GM19099 (cell line): Measurements from ENCODE around the gene NEGR1.

Experiments used
- POLR2A ChIP-seq: IDR thresholded peaks from 3 replicates; pipeline ENCODE4 v1.6.1; 2011; ENCODE audit warnings: low read depth; ENCODE audit not compliant: insufficient read length; ENCODE audit errors: extremely low read depth

NEGR1 gene

DNA sequence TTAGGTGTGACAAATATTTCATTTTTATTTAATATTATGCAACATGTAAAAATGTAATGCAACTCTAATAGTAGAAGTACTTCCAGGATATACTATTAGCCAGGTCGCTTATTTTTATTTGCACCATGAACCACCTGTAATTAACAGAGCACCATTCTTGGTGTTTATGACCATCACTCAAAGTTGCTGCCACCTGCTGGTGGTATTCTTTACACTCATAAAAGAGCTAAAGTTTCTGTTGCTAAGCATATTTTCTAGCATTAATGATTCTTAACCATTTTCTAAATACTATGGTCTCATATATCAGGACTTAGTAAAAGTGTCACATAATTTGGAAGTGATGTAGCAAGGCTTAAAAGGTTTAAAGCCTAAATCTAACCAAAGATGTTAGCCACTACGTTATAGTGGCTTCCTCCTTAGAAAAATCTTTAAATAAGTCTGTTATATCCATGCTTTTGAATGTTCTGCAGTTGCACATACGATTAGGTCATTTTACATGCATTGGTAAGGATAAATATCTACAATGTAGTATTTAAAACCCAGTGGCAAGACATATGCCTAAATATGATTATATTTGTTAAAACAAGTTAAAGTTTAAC is 244.5 kb downstream of the NEGR1 start:
- no peak for TF ChIP-seq POLR2A

DNA sequence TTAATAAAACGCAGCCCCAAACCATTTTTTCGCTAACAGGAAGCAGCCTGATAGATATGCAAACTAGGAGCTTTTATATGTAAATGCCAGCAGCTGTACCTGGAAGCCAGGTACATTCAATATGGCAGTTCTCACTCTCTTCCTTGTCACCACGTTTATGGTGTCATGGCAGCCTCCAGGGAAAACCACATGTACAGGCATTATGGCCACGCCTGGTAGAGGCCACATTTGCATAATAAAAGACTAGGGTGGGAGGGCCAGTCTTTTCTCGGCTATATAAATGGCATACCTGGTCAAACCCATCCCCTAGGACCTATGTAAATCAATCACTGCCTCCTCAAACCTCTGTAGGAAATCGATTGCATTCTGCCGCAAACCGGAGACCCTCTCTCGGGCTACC is 247.5 kb downstream of the NEGR1 start:
- no peak for TF ChIP-seq POLR2A

DNA sequence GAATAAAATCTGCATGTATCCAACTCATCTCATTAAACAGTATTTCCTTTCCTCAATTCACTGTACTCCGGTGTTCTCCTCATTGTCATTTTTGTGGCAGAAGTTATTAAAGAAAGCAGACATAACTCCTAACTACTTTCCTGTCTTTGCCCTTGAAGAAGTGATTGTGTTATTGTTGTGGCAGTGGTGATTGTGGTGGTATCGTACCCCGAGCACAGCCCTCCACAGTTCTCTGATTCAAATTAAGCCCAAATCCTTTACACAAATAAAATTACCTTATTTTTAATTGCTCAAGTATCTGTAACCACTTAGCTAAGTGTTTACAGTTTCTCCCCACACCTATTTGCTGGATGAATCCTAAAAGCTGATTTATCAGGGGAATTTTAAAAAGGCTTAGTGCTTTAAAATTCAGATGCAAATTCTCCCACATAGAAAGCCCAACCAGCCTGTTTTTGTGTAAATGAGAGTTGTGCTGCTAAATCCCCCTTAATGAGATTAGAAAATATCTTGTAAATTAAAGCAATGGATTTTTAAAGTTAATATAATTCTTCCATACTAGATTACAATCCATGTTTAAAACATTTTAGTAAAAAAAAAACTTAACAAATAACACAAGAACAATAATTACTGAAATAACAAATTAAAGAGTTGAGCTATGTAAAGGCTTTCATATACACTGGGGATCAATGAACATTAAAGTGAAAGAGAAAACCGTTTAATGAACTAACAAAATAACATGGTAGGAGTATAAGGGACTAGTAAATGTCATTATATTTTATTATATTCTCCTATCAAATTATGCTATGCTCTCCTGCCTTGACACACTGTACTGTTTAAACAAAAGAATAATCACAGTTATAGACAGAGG is 259.0 kb downstream of the NEGR1 start:
- no peak for TF ChIP-seq POLR2A

DNA sequence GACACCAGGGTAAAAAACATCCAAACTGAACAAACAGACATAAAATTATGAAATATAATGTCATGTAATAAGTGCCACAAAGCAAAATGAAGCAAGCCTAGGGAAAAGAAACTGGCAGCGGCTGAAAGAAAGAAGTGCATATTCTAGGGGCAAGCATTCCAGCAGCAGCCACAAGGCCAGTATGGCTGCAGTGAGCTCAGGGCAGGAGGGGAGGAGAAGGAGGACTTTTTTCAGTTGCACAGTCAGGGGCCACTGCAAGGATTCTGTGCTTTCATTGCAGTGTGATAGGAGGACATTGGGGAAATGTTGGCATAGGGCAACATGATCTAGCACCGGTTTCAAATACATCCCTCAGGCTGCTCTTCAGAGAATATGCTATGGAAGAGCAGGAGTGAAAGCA is 263.8 kb downstream of the NEGR1 start:
- no peak for TF ChIP-seq POLR2A

DNA sequence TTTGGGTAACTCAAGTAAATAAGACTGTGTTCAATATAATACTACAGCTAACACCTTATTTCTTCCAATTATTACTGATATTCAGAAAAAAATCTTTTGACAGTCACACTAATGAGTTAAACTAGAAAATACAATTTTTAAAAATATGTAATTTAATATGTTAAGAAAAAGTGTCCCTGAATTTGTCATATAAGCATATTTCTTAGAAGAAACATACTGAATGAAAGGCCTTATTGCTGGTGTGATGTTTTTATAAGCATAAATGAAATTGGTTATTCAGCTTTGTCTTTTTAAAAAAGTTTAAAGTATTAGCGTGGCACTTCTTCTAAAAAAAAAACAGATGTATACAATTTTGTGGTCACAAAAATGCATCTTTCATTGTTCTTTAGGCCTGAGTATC is 267.3 kb downstream of the NEGR1 start:
- no peak for TF ChIP-seq POLR2A

DNA sequence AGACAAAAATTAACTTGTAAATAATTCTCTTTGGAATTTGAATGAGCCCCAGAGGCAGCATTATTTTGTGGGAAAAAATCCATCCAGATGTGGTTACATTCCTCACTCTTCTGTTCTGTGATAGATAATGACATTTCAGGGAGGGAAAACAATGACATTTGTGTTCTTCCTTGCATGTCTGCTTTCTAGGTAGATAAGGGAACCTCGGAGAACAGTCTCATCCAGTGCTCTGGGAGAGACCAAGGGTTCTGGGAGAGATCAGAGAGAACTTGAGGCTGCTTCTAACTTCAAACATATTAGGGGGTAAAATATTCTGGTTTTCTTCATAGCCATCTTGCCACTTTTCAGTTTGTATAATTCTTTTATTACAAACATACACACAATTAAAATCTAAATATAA is 269.2 kb downstream of the NEGR1 start:
- TF ChIP-seq POLR2A, result no peak

DNA sequence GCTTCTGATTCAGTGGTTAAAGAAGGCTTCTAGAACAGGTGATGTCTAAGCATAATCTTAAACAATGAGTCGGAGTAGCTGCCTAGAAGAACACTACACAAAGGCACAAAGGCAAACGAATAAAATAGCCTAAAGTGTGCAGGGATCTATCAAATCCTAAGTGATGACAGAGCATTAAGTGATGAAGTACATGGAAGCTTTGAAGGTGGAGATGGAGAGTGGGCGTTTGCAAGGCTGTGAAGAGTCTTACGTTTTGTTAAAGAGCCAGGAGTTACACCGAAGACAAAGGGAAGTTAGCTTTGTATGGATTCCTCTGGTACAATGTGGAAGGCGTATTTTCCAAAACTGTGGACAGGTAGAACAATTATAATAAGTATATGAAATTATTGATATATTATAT is 270.6 kb downstream of the NEGR1 start:
- TF ChIP-seq POLR2A, result no peak

DNA sequence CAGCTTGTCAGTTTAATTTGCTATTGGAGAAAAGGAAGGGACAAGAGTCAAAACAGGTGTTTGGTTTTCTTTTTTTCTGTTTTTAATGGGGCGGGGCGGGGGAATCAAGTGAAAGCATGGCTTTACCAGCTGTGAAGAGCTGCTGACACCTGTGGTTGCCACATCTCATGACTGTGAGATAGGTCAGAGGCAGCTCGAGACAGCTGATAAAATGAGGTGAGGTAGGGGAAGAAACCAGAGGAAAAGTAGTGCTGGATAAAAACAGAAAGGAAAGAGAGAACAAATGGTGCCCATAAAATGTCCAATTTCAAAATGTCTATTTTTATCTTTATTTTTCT is 272.3 kb downstream of the NEGR1 start:
- TF ChIP-seq POLR2A, result no peak

DNA sequence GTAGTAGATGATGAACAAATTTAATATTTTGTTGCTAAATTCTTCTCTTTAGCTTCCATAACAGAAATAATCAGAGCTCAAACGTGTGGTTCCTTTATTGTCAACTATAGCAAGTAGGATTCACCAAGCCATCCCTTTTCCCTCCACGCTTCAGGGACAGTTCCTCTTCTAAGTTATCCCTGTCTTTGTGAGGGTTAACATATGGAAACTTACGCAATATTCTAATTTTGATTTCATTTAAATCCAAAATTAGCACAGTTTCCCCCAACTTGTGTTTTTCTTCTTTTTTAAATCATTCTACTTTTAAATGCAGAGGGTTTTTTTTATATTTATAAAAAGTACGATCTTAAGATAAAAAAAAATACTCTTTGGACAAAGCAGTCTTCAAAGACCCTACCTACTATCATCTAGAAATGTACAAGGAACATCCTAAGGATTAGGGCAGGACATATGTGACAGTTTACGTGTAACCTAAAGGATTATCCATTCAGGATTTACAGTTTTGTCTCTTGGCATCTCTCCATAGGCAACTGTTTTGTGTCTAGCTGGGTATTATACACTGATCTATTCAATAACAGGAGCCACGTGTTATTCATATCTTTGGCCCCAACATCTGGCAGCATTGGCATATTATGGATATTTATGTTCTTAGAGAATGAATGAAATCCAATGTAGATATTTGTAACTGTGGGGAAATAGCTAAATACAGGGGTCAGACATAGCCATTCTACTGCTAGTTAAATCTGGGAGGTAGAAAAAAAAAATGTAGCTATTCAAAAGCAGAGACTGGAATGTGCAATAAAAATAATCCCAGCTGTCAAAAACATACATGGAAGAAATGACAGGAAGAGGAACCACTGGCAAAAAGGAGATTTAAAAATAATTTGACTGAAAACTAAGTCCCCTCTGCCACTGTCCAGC is 272.9 kb downstream of the NEGR1 start:
- TF ChIP-seq POLR2A, result no peak

DNA sequence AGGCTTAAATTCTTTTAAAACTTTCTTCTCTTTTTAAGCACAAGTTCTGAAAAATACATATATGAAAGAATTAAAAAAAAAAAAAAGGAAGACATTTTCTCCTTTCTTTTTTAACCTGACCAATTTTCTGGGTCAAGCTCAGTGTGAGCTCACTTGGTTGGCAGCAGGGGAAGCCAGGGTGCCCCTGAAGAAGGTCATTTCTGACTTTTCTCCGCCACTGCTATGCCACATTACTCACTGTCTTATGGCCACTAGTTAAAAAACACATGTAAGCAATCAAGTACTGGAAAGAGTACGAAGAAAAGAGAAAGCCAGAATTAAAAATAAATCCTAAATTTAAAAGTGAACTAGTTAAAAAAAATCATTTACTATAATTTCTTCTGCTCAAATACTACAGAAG is 275.0 kb downstream of the NEGR1 start:
- TF ChIP-seq POLR2A, result no peak

DNA sequence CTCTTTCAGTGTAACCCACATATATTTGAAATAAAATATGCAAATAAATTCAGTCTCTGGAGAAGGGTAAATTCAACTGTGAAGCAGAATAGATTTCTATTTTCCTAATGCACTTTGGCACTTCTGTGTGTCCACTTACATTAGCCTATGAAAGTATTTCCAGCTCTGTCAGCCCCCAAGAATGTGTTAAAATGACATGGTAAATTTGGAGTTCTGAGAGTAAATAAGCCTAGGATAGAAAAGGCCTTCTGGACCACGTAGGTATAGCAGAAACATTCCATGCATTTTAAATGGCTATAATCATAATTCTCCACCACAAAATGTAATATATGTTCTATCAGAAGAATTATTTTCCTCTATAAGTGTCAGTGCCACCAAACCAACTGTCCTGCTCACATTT is 276.2 kb downstream of the NEGR1 start:
- TF ChIP-seq POLR2A, result no peak

DNA sequence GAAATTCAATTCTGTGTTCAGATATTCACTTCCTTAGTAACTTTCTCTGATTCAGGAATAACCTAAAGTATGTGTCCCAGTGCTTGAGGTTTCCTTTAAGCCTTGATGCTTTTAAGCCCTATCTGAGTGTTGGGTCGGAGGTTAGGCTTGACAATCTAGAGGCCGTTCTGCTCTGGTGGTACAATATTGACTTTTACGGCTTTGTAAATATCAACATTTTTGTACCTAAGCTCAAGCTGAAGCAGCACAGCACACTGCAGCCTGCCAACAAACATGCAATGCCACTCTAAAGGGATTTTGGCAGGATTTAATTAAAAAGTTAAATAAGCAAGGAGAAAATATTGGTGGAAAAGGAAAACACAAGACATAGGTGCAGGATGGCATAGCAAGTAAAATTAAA is 279.2 kb downstream of the NEGR1 start:
- TF ChIP-seq POLR2A, result no peak

DNA sequence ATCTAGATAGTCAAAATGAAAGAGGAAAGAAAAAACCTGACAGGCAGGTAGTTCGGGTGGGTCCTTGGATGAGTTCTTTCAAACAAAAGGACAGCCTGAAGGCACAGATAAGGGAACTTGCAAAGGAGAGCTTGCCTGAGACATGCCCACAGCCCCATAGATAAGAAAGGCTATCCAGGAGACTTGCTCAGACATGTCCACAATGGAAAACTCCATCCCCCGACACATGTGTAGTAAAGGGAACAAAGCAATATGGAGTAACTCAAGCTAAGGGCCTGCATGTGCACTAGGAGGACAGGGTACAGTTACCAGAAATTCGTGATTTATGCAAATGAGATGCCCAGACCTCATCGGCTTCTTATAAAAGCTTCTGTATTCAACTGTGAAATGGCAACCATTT is 281.5 kb downstream of the NEGR1 start:
- no peak for TF ChIP-seq POLR2A

DNA sequence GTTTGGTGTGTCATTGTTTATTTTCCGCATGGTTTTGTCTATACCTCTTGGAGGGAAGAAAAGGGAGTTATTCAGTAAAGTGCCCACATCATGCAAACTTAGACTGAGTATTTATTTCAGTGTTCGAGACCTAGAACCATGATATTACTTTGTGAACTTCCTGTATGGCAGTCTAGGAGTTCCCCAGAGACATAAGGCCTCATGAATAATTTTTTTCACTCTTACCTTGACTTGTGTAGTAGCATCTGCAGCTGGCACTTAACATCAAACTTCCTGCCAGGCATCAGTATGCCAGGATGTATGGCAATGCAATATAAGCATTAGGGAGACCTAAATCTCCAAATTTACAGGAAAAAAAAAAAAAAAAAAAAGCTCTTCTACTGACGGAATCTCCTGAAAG is 287.7 kb downstream of the NEGR1 start:
- no peak for TF ChIP-seq POLR2A

DNA sequence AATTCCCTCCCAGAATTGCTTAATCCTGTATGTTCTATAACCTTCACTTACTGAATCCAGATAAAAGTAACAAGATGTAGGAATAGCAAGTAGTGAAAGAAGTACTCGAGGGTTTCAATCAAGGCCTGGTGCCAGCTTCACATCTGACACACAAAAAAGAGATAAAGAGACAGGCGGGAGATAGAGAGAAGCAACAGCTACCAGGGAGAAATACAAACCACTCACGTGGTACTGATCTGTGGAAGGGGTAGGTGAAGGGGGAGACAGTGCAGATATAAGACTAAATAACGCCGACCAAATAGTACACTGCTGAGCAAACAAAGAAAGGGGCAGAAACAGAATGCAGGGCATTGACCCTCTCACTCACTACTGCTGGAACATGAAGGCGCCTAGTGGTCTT is 295.2 kb downstream of the NEGR1 start:
- TF ChIP-seq POLR2A, result no peak

DNA sequence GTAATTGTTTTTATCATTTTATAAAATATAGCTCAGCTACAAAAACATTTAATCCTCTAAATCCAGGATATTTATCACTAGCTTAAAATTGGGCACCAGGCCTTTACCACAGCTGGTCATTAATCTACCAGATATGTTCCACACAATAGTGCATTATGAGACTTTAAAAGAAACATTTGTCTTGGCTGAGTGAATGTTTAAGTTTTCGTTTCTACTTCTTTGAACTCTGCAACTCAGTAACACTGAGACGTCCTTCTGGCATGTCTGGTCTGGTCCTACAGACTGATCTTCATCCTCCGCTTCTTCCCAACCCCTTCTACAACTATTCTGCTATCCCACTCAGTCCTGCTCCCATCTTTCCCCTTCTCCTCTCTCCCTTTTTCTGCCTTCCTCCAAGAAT is 296.2 kb downstream of the NEGR1 start:
- TF ChIP-seq POLR2A, result no peak
